Fibroblast of skin of back (primary cell): ENCODE data around the gene LRATD1. TPM values are rescaled to one million over a fixed set of nuclear protein-coding genes. Genes with fewer than 3 reads are reported as not detected.
"Not testable (repeated sequence)": the region's sequence is repeated elsewhere in the genome, so short reads cannot be mapped to it uniquely, and the experiment has no call there.

Source experiments
- DNase-seq: peaks from one replicate; pipeline ENCODE4 v3.0.0-alpha.2; 2013
- polyA plus RNA-seq, 2 experiments: library from polyadenylated mRNA; unstranded; fragments of 120-200 nt; gene quantifications; one replicate each; pipeline ENCODE4 v1.2.1, GENCODE V29; 2013; ENCODE audit not compliant: insufficient read length in 2 of 2

LRATD1 gene, protein sequence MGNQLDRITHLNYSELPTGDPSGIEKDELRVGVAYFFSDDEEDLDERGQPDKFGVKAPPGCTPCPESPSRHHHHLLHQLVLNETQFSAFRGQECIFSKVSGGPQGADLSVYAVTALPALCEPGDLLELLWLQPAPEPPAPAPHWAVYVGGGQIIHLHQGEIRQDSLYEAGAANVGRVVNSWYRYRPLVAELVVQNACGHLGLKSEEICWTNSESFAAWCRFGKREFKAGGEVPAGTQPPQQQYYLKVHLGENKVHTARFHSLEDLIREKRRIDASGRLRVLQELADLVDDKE
- 0.19 TPM for polyA plus RNA-seq (2013, experiment 1 of 2; ENCODE audit: insufficient read length)
- polyA plus RNA-seq (2013, experiment 2 of 2; ENCODE audit: insufficient read length): 0.12 TPM

DNA sequence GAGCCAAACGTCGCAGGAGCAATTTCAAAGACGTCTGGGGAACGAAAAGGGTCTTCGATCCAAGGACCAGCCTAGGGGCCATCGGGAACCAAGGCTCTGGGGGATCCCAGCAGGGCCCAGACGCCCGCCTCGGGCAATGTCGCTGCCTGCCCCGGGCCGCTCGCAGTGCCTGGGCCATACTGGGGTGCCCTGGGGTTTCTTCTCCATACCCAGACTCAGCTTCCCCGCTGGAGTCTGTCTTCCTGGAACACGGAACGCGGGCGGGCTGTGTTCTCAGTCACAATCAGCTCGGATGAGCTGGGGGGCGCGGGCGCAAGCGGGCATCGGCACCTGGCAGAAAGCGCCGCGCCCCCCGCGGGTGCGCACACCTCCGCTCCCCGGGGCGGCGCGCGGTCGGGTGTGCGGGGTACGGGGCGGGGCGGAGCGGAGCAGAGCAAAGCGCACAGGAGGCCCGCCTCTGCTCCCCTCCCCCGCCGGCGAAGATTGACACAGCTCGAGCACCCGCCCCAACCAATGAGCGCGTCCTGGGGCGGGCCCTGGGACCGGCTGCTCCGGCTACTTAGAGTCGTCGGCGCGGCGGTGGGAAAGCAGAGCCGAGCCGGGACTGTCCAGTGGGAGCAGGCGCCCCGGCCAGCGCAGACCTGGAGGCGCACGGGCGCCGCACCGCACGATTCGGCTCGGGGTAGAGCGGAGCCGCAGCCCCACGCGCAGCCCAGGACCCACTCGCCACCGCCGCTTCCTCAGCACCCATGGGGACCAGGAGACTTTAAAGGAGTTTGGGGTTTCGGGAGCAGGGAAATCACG lies at the start of gene LRATD1:
Gene LRATD1 (plus strand): TSS at position 585 of the 804 bp plus-strand sequence. CDS start 1,263 bp downstream, outside the sequence.
- DNase-seq: peak; percentile 72

DNA sequence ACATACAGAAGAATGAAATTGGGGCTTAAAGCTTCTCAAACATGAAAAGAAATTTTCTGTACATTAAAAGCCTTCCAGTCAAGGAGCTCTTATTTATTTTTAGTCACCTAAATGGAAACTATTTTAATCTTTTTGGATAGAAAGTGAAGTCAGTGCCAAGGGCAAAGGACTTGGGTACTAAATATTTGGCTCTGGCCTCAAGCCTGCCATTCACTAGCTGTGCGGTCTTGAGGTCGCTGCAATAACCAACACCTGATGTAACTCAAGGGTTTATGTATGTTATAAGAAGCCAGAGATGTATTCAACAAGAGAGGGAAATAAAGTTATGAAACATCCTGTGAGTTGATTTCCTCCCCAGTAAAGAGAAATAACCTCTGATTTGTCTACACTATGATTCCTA lies 49.5 kb upstream of the LRATD1 start:
- DNase-seq: no peak

DNA sequence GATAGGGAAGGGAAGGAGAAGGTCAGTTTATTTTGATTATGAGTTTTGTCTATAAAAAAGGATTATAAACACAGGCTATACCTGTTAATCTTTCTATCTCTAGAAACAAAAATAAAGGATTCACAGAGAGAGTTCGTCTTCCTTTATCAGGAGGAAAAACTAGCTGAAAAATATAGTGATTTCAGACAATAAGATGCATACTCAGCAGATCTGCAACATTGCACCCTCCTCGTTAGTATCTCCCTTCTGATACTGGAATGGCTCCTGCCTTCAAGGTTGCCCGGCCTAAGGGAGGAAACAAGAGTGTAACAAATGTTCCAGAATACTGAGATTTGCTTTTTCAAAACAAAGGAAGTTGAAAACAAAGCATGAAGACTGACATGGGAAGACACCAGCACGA lies 48.7 kb upstream of the LRATD1 start:
- DNase-seq: no peak

DNA sequence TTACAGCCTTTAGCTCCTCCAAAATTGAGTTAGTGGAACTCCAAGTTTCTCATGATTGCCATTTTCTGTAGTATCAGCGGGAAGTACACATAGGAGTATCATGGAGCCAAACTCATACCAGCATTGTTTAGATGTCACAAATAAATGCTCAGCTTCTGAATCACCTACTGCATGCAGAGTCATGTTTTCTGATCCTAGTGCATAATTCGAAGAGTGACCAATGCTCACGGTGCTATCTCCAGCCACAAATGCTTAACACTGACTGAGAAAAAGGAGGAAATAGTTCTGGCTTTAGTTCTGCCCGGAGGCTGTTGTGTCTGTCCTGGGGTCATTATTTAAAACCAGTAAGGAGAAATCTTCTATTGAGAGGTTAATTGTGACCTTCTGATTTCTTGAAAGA lies 45.4 kb upstream of the LRATD1 start:
- DNase-seq: peak; percentile 4

DNA sequence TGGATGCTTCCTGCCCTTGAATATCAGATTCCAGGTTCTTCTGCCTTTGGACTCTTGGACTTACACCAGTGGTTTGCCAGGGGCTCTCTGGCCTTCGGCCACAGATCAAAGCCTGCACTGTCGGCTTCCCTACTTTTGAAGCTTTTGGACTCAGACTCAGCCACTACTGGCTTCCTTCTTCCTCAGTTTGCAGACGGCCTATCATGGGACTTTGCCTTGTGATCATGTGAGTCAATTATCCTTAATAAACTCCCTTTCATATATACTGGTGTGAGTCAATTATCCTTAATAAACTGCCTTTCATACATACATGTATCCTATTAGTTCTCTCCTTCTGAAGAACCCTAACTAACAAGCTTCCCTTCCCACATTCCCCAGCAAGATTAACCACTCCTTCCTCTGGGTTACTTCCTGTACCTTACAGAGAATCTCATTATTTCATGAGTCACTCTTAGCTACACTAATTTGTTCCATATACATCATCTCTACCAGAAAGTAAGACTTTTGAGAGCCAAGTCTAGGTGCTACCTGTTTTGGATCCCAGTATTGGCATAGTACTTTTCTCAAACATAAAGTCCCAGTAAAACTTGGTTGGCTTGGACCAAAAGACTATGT lies 31.3 kb upstream of the LRATD1 start:
- DNase-seq: no peak

DNA sequence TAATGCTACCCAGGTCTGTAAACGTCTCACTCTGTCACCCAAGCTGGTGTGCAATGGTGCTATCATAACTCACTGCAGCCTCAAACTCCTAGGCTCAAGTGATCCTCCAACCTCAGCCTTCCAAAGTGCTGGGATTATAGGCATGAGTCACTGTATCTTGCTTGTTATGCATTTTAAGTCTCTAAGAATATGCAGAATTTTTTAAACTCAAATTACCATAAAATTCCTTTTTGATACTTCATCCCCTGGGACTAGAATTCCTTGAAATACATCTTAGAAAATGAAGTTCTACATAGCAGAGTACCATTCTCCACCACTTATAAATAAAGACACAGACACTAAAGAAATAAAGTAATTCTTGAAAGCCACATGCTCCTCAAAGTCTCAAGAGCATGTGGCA lies 30.2 kb upstream of the LRATD1 start:
- peak; percentile 15 for DNase-seq

DNA sequence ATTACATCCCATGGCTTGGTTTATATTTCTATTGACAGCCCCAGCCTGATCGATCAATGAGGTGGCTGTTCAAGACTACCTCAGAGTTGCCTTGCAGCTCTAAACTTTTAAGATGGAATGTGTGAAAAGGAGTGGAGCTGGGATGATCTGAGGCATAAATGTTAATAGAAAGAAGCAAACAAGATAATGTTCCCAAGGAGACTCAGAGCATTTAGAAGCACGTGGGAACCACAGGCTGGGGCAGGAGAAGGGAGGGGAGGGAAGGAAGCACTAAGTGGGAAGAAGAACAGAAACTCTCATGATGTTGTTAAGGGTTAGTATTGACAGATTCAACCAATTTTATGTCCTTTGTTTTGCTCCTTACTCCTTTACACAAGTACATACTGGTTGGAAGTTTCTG lies 28.8 kb upstream of the LRATD1 start:
- no peak for DNase-seq

DNA sequence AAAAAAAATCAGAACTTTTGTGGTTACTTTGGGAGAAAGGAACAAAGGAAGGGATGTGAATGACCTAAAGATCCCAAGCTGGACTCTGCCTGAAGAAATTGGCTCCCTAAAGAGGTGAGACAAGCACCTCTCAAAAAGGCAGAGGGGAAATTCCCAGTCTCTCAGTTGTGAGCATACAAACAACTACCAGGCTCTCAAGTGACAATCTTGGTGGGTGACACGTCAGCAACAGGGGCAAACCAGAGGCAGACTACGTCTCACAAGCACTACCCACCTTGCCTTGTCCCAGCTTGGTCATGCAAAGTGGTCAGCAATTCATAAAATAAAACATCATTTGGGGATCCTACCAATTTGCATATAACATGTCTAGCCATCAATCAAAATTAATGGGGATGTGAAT lies 24.3 kb upstream of the LRATD1 start:
- DNase-seq: no peak

DNA sequence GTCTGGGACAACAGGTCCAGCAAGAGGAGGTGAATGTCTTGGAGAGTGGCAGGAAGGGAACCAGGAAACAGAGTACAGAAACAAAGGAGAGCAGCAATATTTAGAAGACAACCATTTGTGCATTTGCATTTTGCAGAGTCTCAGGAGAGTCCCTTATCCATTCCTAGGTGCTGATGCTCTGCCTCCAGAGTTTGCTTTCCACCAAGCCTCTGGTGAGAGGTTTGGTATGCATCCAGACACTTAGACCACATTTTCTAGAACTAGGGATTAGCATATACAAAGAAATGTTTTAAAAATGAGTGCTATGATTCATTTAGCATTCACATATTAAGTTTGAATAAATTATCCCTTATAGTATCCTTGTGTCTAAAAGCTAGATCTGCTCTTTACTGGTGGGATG lies 18.5 kb upstream of the LRATD1 start:
- DNase-seq: peak; percentile 33

DNA sequence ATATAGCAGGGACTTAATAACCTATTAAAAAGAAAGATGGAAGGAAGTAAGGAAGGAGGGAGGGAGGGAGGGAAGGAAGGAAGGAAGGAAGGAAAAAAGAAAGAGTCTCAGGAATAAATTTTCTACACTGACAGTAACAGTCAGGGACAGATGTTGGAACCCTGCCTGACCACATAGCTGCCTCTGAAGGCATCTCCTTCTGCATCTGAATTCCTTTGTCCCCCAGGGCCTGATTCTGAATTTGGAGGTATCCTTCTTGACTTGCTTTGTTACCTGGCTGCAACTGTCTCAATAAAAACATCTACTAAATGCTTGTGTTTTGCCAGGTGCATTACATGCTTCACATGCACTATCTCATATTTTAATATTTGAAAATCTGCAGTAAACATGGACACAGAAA lies 17.4 kb upstream of the LRATD1 start:
- DNase-seq: no peak

DNA sequence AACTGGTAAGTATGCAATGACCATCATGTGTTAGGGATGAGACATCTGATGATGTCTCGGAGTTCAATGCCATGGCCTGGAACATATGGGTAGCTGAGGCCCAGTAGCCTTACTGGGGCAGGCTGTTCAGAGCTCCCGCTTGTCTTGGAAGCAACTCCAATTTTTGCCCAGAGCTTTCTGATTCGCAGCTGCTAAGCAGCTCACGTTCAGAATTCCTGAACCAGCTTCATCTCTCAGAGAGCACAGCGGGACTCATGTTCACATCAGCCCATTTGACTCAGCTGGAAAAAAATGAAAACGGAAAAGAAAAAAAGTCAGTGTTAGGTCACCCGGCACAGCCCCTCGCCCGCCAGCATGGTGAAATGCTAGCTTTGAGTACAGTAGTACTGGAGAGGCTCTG lies 16.8 kb upstream of the LRATD1 start:
- DNase-seq: no peak

DNA sequence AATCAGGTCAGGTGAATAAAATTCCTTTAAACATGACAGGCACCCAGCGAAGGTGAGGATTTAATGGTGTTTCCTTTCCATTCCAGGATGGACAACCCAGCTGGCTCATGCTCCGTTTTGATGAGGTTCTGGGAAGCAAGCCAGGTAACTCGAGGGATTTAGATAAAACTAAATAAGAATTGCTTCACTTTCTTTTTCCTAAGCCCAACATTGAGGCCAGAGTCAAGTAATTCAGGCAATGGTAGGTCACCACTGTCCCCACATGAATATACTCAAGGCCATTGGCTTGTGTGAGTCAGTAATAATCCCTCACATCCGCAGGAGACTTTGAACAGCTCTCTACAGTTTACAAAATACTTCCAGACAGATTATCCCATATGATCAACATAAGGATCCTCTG lies 16.2 kb upstream of the LRATD1 start:
- no peak for DNase-seq

DNA sequence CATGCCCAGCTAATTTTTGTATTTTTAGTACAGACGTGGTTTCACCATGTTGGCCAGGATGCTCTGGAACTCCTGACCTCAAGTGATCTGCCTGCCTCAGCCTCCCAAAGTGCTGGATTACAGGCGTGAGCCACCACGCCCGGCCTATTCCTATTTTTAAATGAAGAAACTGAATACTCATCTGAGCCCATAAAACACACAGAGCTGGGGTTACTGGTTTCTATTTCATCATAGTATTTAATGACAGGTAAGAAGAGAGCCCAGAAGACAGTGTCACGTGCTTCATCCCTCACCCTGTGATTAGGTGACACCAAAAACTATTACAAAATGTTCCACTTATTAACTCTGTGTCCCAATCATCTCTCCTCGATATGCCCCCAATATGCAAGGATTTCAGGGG lies 15.6 kb upstream of the LRATD1 start:
- DNase-seq: no peak

DNA sequence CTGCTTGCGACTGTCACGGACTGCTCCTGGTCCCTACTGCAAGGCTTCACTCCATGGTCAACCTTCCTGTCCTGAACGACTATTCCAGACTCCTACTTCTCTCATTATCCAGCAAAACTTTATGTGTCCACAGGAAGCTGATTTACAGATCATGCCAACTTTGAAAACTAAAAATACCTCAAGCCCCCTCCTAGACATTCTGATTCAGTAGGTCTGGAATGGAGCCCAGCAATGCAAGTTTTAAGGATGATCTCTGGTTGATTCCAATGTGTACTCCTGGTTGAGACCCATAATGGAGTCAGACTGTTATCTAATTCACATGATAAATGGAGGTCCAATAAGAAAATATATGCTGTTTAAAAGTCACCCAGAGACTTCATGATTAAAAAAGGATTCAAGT lies 13.1 kb upstream of the LRATD1 start:
- DNase-seq: peak; percentile 17

DNA sequence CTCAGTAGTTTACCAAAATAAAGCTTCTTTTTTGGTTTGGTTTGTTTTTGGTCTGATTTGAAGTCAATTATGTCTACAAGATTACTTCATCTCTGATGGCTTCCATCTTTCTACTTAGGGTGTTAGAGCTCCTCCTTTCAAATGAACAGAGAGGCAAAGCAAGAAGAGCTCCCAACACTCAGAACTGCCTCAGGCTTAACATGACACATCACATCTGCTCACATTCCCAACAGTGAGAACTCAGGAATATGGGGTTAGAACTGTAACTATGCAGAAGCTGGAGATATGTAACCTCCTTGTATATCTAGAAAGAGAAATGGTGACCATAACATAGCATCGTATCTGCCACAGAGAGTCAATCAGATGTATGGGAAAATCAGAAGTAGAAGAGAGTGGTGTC lies 11.4 kb upstream of the LRATD1 start:
- DNase-seq: no peak

DNA sequence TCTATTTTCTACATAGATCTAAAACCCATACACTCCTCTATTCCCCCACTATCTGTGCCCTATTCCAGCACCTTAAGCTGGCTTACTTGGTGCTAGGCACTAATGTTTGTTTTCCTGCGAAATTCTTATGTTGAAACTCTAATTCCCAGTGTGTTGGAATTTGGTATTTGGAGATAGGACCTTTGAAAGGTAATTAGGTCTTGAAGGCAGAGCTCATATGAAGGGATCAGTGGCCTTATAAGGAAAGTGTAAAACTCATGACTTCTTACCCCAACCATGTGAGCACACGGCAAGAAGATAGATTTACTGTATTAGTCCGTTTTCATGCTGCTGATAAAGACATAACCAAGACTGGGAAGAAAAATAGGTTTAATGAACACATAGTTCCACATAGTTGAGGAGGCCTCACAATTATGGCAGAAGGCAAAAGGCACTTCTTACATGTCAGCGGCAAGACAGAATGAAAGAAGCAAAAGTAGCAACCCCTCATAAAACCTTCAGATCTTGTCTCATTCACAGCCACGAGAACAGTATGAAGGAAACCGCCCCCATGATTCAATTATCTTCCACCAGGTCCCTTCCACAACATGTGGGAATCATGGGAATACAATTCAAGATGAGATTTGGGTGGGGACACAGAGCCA lies 10.5 kb upstream of the LRATD1 start:
- no peak for DNase-seq

DNA sequence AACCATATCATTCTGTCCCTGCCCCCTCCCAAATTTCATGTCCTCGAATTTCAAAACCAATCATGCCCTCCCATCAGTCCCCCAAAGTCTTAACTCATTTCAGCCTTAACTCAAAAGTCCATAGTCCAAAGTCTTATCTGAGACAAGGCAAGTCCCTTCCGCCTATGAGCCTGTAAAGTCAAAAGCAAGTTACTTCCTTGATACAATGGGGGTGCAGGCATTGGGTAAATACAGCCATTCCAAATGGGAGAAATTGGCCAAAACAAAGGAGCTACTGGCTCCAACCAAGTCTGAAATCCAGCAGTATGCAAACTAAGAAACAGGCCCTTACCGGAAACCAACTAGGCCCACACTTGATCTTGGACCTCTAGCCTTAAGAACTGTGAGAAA lies 10.0 kb upstream of the LRATD1 start:
- not testable (repeated sequence) for DNase-seq

DNA sequence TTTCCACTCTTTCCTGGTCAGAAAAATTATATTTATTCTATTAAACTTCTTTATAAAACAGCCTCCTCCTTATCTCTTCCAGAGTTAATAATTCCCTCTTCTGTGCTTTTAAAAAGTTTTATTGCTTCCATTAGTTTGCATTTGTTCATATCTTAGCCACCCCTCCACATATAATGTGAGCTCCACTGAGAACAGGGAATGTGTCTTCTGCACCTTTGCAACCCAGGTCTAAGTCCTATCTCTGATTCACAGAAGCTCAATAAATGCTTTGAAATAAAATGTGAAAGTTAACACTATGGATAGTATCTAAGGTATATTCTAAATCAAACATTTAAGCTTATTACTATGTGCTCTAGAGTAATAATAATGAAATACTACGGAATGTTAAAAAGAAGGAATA lies 9.3 kb upstream of the LRATD1 start:
- DNase-seq: no peak

DNA sequence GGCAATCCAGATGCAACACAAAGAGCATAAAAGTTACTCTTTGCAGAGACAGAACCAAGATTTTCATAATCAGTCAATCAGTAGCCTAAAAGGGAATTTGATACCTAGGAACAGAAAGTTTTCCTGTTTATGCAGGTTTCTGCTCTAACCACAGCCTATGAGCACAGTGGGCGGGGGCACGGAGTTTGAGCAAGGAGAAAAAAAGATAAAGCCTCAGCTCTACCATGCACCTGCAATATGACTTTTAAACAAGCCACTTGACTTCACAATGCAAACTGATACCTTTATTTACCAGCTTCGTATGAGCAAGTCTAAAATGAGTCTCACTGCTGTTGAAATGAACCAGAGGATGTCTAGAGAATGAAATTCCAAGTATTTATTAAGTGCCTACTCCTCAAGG lies 5.6 kb upstream of the LRATD1 start:
- no peak for DNase-seq

DNA sequence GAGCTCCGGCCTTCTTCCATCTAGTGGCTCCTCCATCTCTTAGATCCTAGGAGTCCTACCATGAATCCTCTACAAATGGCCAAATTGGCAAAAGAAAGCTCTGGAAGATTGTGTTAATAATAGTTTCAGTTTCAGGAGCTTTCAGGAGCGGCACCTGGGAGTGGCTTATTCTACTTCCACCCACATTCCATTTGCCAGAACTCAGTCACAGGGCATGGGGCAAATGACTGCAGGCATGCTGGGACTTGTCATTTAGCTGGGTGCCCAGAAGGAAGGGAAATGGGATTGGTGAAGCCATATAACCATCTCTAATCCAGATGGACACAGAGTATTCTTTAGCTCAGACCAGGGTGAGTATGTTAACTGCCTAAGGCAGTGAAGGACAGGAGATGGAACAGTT lies 3.6 kb upstream of the LRATD1 start:
- DNase-seq: no peak

DNA sequence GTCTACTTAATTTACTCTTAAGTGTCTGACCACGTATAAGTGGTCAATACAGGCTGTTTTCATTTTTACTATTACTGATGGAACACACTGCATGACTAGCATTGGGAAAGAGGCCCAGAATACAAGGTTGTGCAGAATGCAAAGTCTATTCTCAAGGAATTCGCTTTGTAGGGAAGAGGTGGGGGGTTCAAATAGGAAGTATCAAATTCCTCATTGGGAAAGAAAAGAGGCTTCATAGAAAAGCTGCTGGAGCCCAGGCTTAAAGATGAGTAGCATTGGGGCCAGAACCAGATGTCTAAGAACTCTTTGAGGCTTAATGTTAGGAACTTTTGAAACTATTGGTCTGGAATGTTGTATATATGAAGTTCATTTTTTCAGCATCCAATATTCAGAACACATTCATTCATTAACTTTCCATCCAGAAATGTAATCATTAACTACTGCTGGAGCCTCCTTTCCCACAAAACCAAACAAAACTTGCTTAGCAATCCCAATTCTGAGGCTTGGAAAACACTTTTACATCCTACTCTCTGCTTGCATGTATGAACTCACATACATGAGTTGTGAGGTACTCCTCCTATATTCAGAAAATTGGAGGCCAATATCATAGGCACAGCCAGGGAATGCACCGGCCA lies 994 bp upstream of the LRATD1 start:
- DNase-seq: no peak

DNA sequence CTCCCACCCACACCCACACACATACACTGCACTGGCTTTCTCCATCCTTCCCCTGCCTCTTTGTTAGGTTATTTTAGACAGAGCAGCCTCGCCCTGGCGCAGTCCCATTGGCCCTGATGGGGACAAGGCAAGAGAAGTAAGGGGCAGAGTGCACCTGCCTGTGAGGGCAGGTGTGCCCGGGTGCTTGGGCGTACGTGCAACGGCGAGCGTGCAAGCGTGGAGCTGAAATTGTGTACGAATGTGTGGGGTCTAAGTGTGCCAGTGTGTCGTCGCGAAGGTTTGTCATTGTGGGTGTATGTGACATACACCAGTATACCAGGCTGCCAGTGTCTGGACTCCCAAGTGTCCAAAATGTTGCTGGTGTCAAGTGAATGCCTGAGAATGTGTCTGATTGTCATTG lies 544 bp downstream of the LRATD1 start:
- no peak for DNase-seq
